HG03064 (cell line): ENCODE measurements around the gene HNRNPDL.
"Not testable (repeated sequence)": the region's sequence is repeated elsewhere in the genome, so short reads cannot be mapped to it uniquely, and the experiment has no call there.

Experiments
- ATAC-seq: cut with Tn5 transposase; IDR thresholded peaks from one replicate; pipeline ENCODE4 v1.9.1; 2021; ENCODE audit warnings: low read depth; ENCODE audit not compliant: unreplicated experiment

The HNRNPDL gene

GRCh38 chr4:82430193-82430963 lies at the start of gene HNRNPDL, which contains the start of gene ENOPH1:
Gene HNRNPDL, minus strand, starts transcription at chr4:82430462. Its CDS starts 772 bp downstream, at chr4:82429690.
Gene ENOPH1, plus strand, starts transcription at chr4:82430590. Its CDS starts 240 bp downstream, at chr4:82430830.
- peak; percentile 71 for ATAC-seq

DNA sequence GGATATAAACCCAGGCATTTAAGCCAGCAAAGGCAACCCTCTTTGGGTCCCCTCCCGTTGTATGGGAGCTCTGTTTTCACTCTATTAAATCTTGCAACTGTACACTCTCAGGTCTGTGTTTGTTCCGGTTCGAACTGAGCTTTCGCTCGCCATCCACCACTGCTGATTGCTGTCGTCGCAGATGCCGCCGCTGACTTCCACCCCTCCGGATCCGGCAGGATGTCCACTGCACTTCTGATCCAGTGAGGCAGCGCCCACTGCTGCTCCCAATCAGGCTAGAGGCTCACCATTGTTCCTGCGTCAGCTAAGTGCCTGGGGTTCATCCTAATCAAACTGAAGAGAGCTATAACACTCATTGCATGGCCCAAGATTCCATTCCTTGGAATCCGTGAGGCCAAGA lies 49.3 kb upstream of the HNRNPDL start:
- ATAC-seq = no peak

DNA sequence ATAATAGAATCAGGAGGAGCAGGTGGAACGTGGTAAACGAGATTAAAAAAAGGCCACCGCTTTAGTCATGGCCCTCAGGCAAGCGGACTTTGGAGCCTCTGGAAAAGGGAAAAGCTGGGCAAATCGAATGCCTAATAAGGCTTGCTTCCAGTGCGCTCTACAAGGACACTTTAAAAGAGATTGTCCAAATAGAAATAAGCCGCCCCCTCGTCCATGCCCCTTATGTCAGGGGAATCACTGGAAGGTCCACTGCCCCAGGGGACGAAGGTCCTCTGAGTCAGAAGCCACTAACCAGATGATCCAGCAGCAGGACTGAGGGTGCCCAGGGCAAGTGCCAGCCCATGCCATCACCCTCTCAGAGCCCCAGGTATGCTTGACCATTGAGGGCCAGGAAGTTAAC lies 47.2 kb upstream of the HNRNPDL start:
- ATAC-seq = not testable (repeated sequence)

DNA sequence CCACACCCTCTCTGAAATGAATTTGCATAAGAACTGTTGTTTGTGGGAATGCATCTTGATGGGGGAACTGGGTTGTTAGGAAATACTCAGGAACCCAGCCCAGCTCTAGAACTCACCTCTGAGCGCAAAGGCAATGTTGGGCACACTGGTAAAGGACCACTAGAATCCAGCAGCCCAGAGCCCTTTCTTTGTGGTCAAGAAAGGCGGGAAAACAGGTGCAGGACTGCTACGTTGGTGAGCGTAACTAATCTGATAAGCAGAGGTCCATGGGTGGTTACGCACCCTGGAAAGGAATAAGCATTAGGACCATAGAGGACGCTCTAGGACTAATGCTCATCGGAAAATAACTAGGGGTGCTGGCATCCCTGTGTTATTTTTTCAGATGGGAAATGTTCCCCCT lies 45.7 kb upstream of the HNRNPDL start:
- ATAC-seq = not testable (repeated sequence)

DNA sequence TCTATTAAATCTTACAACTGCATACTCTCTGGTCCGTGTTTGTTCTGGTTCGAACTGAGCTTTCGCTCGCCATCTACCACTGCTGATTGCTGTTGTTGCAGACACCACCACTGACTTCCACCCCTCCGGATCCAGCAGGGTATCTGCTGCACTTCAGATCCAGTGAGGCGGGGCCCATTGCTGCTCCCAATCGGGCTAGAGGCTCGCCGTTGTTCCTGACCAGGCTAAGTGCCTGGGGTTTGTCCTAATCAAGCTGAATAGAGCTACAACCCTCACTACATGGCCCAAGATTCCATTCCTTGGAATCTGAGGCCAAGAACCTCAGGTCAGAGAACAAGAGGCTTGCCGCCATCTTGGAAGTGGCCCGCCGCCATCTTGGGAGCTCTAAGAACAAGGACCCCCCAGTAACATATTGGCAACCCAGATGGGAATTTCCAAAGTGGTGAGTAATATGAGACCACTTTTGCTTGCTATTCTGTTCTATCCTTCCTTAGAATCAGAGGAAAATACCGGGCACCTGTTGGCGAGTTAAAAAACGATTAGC lies 43.4 kb upstream of the HNRNPDL start:
- no peak for ATAC-seq

GRCh38 chr4:82473080-82473479 lies 42.8 kb upstream of the HNRNPDL start:
- not testable (repeated sequence) for ATAC-seq

- ATAC-seq = no peak
These were observed 39.6 kb upstream of the HNRNPDL start for GRCh38 chr4:82469791-82470345.

DNA sequence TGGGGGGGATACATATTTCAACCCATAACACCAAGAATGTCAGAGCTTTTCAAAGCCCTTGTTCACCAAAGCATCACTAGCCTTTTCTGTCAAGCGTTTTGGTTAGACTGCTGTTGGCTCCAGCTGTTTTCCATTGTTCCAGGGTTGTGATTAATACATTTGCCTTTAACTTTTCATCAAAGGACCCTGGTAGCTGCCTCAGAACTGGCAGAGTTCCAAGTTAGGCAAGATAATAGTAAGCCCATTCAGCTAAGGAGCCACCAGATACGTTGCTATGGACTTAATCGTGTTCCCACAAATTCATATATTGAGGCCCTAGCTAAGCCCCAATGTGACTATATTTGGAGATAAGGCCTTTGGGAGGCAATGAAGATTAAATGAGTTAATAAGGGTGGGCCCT lies 37.2 kb upstream of the HNRNPDL start:
- no peak for ATAC-seq

DNA sequence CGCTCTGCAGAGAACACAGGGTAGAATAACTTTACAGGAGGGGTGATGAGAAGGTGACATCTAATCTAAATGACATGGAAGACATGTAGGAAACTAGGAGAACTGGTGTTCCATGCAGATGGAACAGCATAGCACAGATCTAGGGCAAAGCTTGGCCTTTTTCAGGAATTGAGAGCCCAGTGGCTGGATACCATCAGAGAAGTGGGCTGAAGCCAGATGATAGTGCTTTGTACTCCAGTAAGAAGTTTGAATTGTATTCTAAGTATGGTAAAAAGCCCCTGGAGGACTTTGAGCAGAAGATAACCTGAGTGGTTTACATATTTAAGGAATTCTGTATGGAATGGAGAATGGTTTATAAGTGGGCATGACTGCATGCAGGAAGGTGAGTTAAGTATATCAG lies 33.0 kb upstream of the HNRNPDL start:
- no peak for ATAC-seq

DNA sequence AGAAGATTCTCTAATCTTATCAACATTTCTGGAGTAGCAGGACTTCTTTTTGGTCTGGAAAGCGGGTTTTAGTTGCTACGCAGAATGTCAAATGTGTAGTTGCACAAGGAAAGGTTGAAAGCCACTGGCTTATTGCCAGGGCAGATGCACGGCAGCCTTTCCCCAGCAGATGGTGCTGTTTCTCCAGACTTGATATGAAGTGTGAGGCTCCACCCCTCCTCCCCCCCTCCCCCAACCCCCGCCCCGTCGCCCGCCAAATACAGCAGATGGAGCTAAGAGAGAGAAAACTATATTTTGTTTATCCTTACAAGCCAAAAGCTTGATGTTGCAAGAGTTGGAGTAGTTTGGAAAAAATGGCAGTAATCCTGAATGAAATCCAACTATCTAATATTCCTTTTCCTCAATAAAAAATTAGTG lies 32.2 kb upstream of the HNRNPDL start:
- ATAC-seq = no peak

DNA sequence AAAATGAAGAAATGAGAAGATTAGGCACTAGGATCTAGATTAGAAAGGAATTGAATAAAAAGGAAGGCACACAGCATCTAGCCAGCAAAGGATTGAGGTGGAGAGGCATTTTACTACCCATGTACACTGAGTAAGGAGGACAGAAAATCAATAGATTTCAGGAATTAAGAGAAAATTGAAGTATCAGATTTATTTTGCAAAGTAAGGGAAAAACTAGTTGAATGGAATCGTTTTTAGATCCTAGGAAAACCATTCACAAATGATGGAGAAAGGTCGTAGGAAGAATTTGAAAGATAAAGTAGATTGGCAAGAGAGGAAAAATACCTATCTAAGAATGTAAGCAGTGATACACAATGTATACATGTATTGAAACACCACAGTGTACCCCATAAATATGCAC lies 31.4 kb upstream of the HNRNPDL start:
- ATAC-seq = no peak

DNA sequence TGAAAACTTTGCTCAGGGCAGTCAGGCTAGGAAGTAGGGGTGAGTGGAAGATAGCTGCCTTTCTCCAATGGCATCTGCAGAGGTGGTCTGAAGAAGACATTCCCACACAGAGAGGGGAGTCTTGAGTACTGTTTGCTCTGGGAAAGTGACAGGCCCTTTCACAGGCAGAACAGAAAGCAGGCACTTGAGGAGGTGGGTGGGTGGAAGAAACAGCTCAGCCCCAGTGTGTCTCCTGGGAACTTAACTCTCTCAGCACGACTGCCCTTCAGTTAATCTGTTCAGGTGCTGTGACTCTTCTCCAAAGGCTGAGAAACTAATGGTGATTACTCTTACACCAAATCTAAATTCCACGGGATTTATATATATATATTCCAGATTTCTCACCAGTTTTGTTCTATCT lies 28.5 kb upstream of the HNRNPDL start:
- ATAC-seq = no peak

GRCh38 chr4:82457266-82457665 lies 27.0 kb upstream of the HNRNPDL start:
- ATAC-seq = no peak

- ATAC-seq = no peak
These were observed 21.8 kb upstream of the HNRNPDL start for GRCh38 chr4:82452026-82452425.

GRCh38 chr4:82450966-82451755 lies 20.9 kb upstream of the HNRNPDL start:
- ATAC-seq = no peak

- no peak for ATAC-seq
These were observed 17.6 kb upstream of the HNRNPDL start for GRCh38 chr4:82447886-82448285.

- no peak for ATAC-seq
These were observed 8.8 kb upstream of the HNRNPDL start for GRCh38 chr4:82439088-82439487.

GRCh38 chr4:82437285-82438005 lies 7.2 kb upstream of the HNRNPDL start:
- ATAC-seq = no peak

DNA sequence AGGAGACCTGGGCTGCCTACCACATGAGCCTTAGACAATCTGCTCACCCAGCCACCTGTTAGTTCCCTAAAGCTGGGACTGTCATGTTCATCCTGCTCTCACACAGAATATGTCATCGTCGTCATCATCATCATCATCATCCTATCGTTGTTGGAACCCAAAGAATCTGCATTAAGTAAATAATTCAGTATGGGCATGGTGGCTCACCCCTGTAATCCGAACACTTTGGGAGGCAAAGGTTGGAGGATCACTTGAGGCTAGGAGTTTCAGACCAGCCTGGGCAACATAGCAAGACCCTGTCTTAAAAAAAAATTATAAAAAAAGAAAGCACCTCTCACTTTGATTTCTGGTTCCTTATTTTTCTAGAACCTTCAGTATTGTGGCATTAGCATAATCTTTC lies 6.5 kb upstream of the HNRNPDL start:
- ATAC-seq = no peak

DNA sequence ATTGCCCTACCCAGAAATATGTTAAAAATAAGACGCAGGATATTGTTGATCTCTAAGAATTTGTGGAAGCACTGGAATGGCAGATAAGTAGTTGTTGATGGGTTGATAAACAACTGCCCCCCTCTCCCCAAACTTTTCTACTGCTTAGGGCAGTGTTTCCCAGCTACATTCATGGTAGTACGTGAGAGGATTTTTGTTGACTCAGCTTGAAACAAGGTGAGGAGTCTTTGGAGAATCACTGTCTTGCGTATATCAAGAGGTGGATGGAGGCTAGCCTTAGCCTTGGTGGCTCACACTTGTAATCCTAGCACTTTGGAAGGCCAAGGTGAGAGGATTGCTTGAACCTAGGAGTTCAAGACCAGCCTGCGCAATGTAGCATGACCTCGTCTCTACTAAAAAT lies 5.9 kb upstream of the HNRNPDL start:
- no peak for ATAC-seq

- no peak for ATAC-seq
These were observed 4.7 kb upstream of the HNRNPDL start for GRCh38 chr4:82434949-82435348.
